Tongue (tissue), 2 donors: ENCODE results near the gene UBE2V1. TPM values are rescaled to one million over a fixed set of nuclear protein-coding genes. Genes with fewer than 3 reads are reported as not detected.
"Not testable (repeated sequence)": the region's sequence is repeated elsewhere in the genome, so short reads cannot be mapped to it uniquely, and the experiment has no call there.

Experiments
- DNase-seq: peaks from one replicate; pipeline ENCODE4 v3.0.0-alpha.2; 2015
- total RNA-seq: library from RNA; depleted of rRNA; stranded (reverse); fragments of >200 nt; gene quantifications from one replicate; pipeline ENCODE4 v1.2.3, GENCODE V29; 2014

UBE2V1 gene
- total RNA-seq, 1 donor from 2014 or later = 39.6 TPM

GRCh38 chr20:50094522-50094921 is 18.4 kb downstream of the UBE2V1 start:
- DNase-seq = no peak

GRCh38 chr20:50093240-50093639 is 19.7 kb downstream of the UBE2V1 start:
- DNase-seq = no peak

- DNase-seq = peak; percentile 22
Observed at GRCh38 chr20:50092436-50092835, 20.5 kb downstream of the UBE2V1 start.

GRCh38 chr20:50089787-50090177 is 23.2 kb downstream of the UBE2V1 start:
- no peak for DNase-seq

- no peak for DNase-seq
Observed at GRCh38 chr20:50089140-50089786, 23.7 kb downstream of the UBE2V1 start.

- no peak for DNase-seq
Observed at GRCh38 chr20:50088022-50088421, 24.9 kb downstream of the UBE2V1 start.

GRCh38 chr20:50085481-50086365 is 27.2 kb downstream of the UBE2V1 start:
- DNase-seq = peak; percentile 80

- DNase-seq = no peak
Observed at GRCh38 chr20:50085146-50085480, 27.8 kb downstream of the UBE2V1 start.

GRCh38 chr20:50083034-50083433 is 29.9 kb downstream of the UBE2V1 start:
- DNase-seq = no peak

GRCh38 chr20:50082056-50082455 is 30.9 kb downstream of the UBE2V1 start:
- not testable (repeated sequence) for DNase-seq

- no peak for DNase-seq
Observed at GRCh38 chr20:50077818-50078601, 34.9 kb downstream of the UBE2V1 start.

GRCh38 chr20:50073500-50073899 is 39.5 kb downstream of the UBE2V1 start:
- DNase-seq = no peak

- peak; percentile 95 for DNase-seq
Observed at GRCh38 chr20:50071039-50071888, 41.7 kb downstream of the UBE2V1 start.

GRCh38 chr20:50070361-50070760 is 42.6 kb downstream of the UBE2V1 start:
- DNase-seq = no peak

GRCh38 chr20:50068041-50068651 is 44.8 kb downstream of the UBE2V1 start:
- no peak for DNase-seq

- no peak for DNase-seq
Observed at GRCh38 chr20:50067461-50067860, 45.5 kb downstream of the UBE2V1 start.

GRCh38 chr20:50067018-50067417 is 45.9 kb downstream of the UBE2V1 start:
- no peak for DNase-seq

GRCh38 chr20:50066161-50066834 is 46.7 kb downstream of the UBE2V1 start:
- DNase-seq = no peak

GRCh38 chr20:50065325-50065615 is 47.7 kb downstream of the UBE2V1 start:
- no peak for DNase-seq

GRCh38 chr20:50063763-50064162 is 49.2 kb downstream of the UBE2V1 start:
- not testable (repeated sequence) for DNase-seq
